Neutrophil (primary cell): ENCODE measurements around the gene C1QTNF9.
"Not testable (repeated sequence)": the region's sequence is repeated elsewhere in the genome, so short reads cannot be mapped to it uniquely, and the experiment has no call there.

Experiments
- H3K27ac ChIP-seq: fragments of 200-600 bp; sonication (generic); 2 replicates; pipeline ENCODE4 v1.5.1; 2016; ENCODE audit warnings: mild to moderate bottlenecking, moderate library complexity
- H3K27me3 ChIP-seq: fragments of 200-600 bp; sonication (generic); 2 replicates; pipeline ENCODE4 v1.6.0; 2016; ENCODE audit warnings: mild to moderate bottlenecking
- H3K36me3 ChIP-seq: fragments of 200-600 bp; sonication (generic); 2 replicates; pipeline ENCODE4 v1.5.1; 2017
- H3K4me1 ChIP-seq, 2 experiments: fragments of 200-600 bp in 1 of 2; sonication (generic) in 1 of 2; 1 replicate in 1 of 2; 2 replicates in 1 of 2; pipeline versions ENCODE4 v1.5.1 to v1.6.1; 2013 to 2016; ENCODE audit warnings: low read depth in 1 of 2, low read length in 1 of 2, mild to moderate bottlenecking in 1 of 2, moderate library complexity in 1 of 2; ENCODE audit not compliant: control insufficient read depth in 1 of 2, insufficient read depth in 1 of 2
- H3K4me3 ChIP-seq, 2 experiments: fragments of 200-600 bp in 1 of 2; sonication (generic) in 1 of 2; 1 replicate in 1 of 2; 2 replicates in 1 of 2; pipeline ENCODE4 v1.5.1; 2013 to 2016; ENCODE audit warnings: low read depth in 1 of 2, low read length in 1 of 2, mild to moderate bottlenecking in 1 of 2, moderate library complexity in 1 of 2
- H3K9me3 ChIP-seq: fragments of 200-600 bp; sonication (generic); 2 replicates; pipeline ENCODE4 v1.5.1; 2016
- TF ChIP-seq, protein P1 (sequence below): fragments of 200-600 bp; sonication (generic); IDR thresholded peaks from 2 replicates; pipeline ENCODE4 v1.5.1; 2016; ENCODE audit warnings: antibody characterized with exemption

The C1QTNF9 gene

GRCh38 chr13:24323739-24324075, 14.3 kb downstream of the C1QTNF9 start:
- Histone ChIP-seq H3K9me3 (no peaks in the 10 kb centered on the region), H3K27me3 (peaks cover 38% of the 10 kb centered on the region), H3K36me3 (no peaks in the 10 kb centered on the region), H3K4me3 (no peak overlapping the region), H3K4me1 (no peaks in the 10 kb centered on the region), H3K27ac (no peak overlapping the region)
- TF ChIP-seq, protein P1, sequence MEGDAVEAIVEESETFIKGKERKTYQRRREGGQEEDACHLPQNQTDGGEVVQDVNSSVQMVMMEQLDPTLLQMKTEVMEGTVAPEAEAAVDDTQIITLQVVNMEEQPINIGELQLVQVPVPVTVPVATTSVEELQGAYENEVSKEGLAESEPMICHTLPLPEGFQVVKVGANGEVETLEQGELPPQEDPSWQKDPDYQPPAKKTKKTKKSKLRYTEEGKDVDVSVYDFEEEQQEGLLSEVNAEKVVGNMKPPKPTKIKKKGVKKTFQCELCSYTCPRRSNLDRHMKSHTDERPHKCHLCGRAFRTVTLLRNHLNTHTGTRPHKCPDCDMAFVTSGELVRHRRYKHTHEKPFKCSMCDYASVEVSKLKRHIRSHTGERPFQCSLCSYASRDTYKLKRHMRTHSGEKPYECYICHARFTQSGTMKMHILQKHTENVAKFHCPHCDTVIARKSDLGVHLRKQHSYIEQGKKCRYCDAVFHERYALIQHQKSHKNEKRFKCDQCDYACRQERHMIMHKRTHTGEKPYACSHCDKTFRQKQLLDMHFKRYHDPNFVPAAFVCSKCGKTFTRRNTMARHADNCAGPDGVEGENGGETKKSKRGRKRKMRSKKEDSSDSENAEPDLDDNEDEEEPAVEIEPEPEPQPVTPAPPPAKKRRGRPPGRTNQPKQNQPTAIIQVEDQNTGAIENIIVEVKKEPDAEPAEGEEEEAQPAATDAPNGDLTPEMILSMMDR, result no peak

DNA sequence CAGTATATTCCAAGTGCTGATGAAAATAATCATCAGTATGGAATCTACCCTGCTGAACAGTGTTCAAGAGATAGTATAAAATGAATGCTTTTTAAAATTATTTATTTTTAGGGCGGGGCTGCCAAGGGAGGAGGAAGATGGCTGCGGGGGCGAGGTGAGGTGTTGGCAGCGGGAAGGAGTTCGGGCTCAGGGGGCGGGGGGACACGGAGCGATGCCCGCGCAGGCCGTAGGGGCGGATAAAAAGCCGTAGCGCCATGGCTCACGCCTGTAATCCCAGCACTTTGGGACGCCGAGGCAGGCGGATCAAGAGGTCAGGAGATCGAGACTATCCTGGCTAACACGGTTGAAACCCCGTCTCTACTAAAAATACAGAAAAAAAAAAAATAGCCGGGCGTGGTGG, 18.2 kb downstream of the C1QTNF9 start:
- not testable (repeated sequence) for H3K27ac ChIP-seq, H3K9me3 ChIP-seq, H3K4me1 ChIP-seq, H3K4me3 ChIP-seq, H3K36me3 ChIP-seq
- peaks cover 68% of the 10 kb centered on the region for H3K27me3 ChIP-seq

DNA sequence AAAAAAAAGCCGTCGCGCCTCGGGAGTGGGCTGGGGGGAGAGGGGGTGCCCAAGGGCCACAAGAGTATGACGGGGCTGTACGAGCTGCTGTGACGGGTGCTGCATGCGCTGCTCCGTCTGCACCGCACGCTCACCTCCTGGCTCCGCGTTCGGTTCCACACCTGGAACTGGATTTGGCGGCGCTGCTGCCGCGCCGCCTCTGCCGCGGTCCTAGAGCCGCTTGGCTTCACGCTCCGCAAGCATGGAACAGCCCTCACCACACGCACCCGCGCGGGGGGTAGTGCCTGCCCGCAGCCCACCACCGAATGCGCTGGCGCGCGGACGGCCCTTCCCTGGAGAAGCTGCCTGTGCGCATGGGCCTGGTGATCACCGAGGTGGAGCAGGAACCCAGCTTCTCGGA, 18.8 kb downstream of the C1QTNF9 start:
- TF ChIP-seq, protein P1, result no peak
- H3K36me3 ChIP-seq, result no peaks in the 10 kb centered on the region
- H3K4me3 ChIP-seq, result no peak overlapping the region

GRCh38 chr13:24338721-24339120, 29.3 kb downstream of the C1QTNF9 start:
- Histone ChIP-seq H3K4me3 (no peak overlapping the region), H3K36me3 (no peaks in the 10 kb centered on the region), H3K27me3 (peaks cover 23% of the 10 kb centered on the region), H3K9me3 (no peaks in the 10 kb centered on the region), H3K27ac (no peak overlapping the region), H3K4me1 (no peaks in the 10 kb centered on the region)
- TF ChIP-seq, protein P1, result no peak

More for the DNA sequence above, 18.8 kb downstream of the C1QTNF9 start:
- H3K4me1 ChIP-seq, result no peaks in the 10 kb centered on the region
- no peak overlapping the region for H3K27ac ChIP-seq
- peaks cover 68% of the 10 kb centered on the region for H3K27me3 ChIP-seq
- H3K9me3 ChIP-seq, result no peaks in the 10 kb centered on the region

DNA sequence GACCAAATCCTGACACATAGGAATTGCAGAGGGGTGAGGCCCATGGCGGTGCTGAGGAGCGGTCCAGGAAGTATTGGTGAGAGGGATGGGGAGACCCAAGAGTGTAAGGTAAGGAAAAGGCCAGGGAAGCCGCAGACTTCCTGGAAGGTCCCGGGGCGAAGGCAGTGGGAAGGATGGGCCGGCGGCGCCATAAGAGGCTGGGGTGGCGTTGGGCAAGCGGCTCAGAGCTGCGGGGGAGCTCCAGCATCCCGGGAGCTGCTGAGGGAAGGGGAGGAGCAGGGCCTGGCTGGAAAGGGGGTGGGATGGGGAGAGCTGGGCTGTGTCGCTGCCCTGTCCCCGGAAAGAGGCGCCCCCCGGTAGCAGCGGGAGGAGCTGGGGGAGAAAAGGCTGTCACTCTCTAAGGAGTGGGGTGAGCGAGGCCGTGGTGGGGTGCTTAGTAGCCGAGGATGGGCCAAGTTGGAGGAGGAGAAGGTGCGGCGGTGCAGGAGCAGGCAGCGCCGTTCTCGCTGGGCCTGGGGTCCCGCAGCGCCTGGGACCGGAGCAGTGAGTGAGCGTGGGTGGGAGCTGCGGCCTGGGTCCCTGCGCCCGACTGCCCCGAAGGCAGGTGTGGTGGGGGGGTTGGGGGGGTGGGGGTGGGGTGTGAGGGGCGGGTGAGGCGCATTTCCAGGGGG, 30.7 kb downstream of the C1QTNF9 start:
- Histone ChIP-seq H3K4me1 (no peaks in the 10 kb centered on the region), H3K9me3 (no peaks in the 10 kb centered on the region), H3K27me3 (peaks cover 23% of the 10 kb centered on the region), H3K4me3 (no peak overlapping the region), H3K27ac (no peak overlapping the region), H3K36me3 (no peaks in the 10 kb centered on the region)
- TF ChIP-seq, protein P1, result no peak

DNA sequence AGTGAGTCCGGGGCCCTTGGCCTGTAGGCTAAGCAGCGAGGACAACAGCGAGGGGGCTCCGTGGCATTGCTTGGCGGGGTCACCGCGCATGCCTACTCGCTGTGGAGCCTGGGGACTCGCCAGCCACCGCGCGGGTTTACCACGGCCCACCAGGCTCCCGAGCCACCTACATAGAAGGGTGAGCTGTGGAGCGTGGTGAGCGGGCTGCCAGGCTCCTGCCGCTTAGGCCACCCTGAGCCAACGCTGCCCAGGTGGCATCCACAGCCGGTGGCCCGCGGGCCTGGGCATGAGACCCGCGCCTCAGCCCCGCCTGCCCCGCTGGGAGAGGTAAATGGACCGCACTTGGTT, 31.2 kb downstream of the C1QTNF9 start:
- H3K27ac ChIP-seq, result no peak overlapping the region
- peaks cover 23% of the 10 kb centered on the region for H3K27me3 ChIP-seq
- TF ChIP-seq, protein P1, result no peak
- no peaks in the 10 kb centered on the region for H3K4me1 ChIP-seq
- H3K9me3 ChIP-seq, result no peaks in the 10 kb centered on the region
- H3K4me3 ChIP-seq, result no peak overlapping the region
- no peaks in the 10 kb centered on the region for H3K36me3 ChIP-seq
